A673 (cell line): ENCODE measurements around the gene KEL. TPM values are rescaled to one million over a fixed set of nuclear protein-coding genes. Genes with fewer than 3 reads are reported as not detected.

Experiments used
- BruUV-seq: library from RNA; stranded (reverse); fragments of 400-500 nt; replicated peaks from 2 replicates; lab custom pipeline; 2021; lab: Mats Ljungman, UMichigan
- CTCF ChIA-PET: fragments of 300-600 bp; sonication (Branson Sonifier 250); formaldehyde crosslinking; loops from one replicate; lab custom pipeline; 2022; ENCODE audit warnings: antibody characterized with exemption; lab: Charles Lee
- POLR2A ChIA-PET: fragments of 300-600 bp; sonication (Branson Sonifier 250); formaldehyde crosslinking; loops from one replicate; lab custom pipeline; 2022; ENCODE audit warnings: antibody characterized with exemption; ENCODE audit not compliant: low non-redundant PET; lab: Charles Lee
- DNase-seq: peaks from one replicate; pipeline ENCODE4 v3.0.0-alpha.2; 2015; ENCODE audit warnings: low spot score
- H3K27ac ChIP-seq: fragments of 200-600 bp; sonication (generic); 2 replicates; pipeline ENCODE4 v1.5.1; 2016; ENCODE audit warnings: mixed run types, low read depth, mild to moderate bottlenecking, mixed read lengths, antibody characterized with exemption, low read length; ENCODE audit not compliant: poor library complexity, severe bottlenecking
- H3K27me3 ChIP-seq: fragments of 200-600 bp; sonication (generic); replicated peaks from 2 replicates; pipeline ENCODE4 v1.6.1; 2017; ENCODE audit warnings: mixed run types, low read depth, mild to moderate bottlenecking, mixed read lengths, antibody characterized with exemption, low read length; ENCODE audit not compliant: insufficient read depth, poor library complexity
- H3K36me3 ChIP-seq: fragments of 200-600 bp; sonication (generic); 2 replicates; pipeline ENCODE4 v1.6.1; 2016; ENCODE audit warnings: mixed run types, mild to moderate bottlenecking, mixed read lengths, antibody characterized with exemption, low read length; ENCODE audit not compliant: insufficient read depth, poor library complexity, severe bottlenecking
- H3K4me1 ChIP-seq: fragments of 200-600 bp; sonication (generic); 2 replicates; pipeline ENCODE4 v1.6.1; 2017; ENCODE audit warnings: mixed run types, mild to moderate bottlenecking, mixed read lengths, antibody characterized with exemption, low read length; ENCODE audit not compliant: insufficient read depth, poor library complexity, severe bottlenecking
- H3K4me3 ChIP-seq: fragments of 200-600 bp; sonication (generic); 2 replicates; pipeline ENCODE4 v1.5.1; 2016; ENCODE audit warnings: low read depth, mixed run types, mild to moderate bottlenecking, mixed read lengths, low read length; ENCODE audit not compliant: poor library complexity, severe bottlenecking
- H3K9me3 ChIP-seq: fragments of 200-600 bp; sonication (generic); 2 replicates; pipeline ENCODE4 v1.6.1; 2016; ENCODE audit warnings: mixed run types, low read depth, mild to moderate bottlenecking, mixed read lengths, antibody characterized with exemption, low read length; ENCODE audit not compliant: poor library complexity, severe bottlenecking
- EZH2 ChIP-seq: fragments of 200-600 bp; sonication (generic); IDR thresholded peaks from 2 replicates; pipeline ENCODE4 v1.6.1; 2017; ENCODE audit warnings: borderline replicate concordance, low read depth, mild to moderate bottlenecking, mixed read lengths, antibody characterized with exemption, low read length; ENCODE audit not compliant: poor library complexity, severe bottlenecking
- intact Hi-C: fragments of 100-400 bp; cut with micrococcal nuclease; formaldehyde crosslinking; loops from one replicate; pipeline ENCODE4 v1.10.0; 2022; ENCODE audit not compliant: unreplicated experiment
- total RNA-seq: library from RNA; stranded (reverse); gene quantifications from 2 replicates; pipeline ENCODE4 v1.2.3, GENCODE V29; 2021
- TF ChIP-seq, protein P1 (sequence below): fragments of 300-800, 200-600 bp; sonication (generic); conservative IDR thresholded peaks from 2 replicates; pipeline ENCODE4 v1.5.1; 2017; ENCODE audit warnings: low read depth, mild to moderate bottlenecking, antibody characterized with exemption, low read length, moderate library complexity, mixed read lengths

The KEL gene
- total RNA-seq, 1 experiment from 2014 or later, result not detected

DNA sequence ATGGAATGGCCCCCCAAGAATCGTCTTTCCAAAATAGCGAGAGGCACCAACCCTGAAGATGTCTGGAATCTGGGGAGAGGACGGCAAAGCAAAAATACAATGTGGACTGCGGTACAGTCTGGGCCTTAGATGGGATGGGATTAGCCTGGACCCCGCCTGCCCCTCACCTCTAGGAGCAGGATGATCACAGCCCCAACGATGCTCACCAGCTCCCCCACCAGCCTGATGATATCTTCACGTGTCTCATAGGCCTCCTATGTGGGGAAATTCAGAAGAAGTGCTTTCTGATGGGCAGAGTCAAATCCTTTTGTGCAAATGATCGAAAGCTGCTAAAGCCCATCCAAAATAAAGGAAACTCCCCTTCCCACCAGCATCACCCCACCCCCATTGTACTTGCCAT lies 46.8 kb downstream of the KEL start:
- ChIA-PET CTCF (no interaction called here), POLR2A (no interaction called here)
- BruUV-seq, result no TSS peak
- intact Hi-C loops, result no loop called here
- DNase-seq, result no peak
- Histone ChIP-seq H3K4me1 (no peaks in the 10 kb centered on the region), H3K36me3 (no peaks in the 10 kb centered on the region), H3K27ac (no peak overlapping the region), H3K27me3 (peaks cover 47% of the 10 kb centered on the region), H3K4me3 (no peak overlapping the region), H3K9me3 (no peaks in the 10 kb centered on the region)
- TF ChIP-seq, protein P1, sequence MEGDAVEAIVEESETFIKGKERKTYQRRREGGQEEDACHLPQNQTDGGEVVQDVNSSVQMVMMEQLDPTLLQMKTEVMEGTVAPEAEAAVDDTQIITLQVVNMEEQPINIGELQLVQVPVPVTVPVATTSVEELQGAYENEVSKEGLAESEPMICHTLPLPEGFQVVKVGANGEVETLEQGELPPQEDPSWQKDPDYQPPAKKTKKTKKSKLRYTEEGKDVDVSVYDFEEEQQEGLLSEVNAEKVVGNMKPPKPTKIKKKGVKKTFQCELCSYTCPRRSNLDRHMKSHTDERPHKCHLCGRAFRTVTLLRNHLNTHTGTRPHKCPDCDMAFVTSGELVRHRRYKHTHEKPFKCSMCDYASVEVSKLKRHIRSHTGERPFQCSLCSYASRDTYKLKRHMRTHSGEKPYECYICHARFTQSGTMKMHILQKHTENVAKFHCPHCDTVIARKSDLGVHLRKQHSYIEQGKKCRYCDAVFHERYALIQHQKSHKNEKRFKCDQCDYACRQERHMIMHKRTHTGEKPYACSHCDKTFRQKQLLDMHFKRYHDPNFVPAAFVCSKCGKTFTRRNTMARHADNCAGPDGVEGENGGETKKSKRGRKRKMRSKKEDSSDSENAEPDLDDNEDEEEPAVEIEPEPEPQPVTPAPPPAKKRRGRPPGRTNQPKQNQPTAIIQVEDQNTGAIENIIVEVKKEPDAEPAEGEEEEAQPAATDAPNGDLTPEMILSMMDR, result no peak

DNA sequence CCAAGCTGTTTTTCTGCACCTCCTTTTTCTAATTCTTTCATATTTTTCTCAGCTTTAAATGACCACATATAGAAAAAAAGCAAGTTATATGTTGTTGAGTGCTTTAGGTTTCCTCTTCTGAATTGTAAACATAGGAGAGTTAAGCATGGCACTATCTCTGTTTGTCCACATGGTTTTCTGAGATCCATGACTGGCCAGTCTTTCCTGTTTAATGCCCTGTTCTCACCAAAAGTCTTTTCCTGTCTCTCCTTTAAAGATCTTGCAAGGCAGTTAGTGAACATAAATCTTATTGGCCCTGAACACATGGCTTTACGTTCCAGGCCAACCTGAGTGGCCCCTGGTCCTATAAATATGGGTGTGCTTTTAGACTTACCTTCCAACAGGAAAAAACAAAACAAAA lies 48.0 kb downstream of the KEL start:
- TF ChIP-seq EZH2, result no peak
- TF ChIP-seq, protein P1, result no peak
- no peaks in the 10 kb centered on the region for H3K36me3 ChIP-seq
- no TSS peak for BruUV-seq
- POLR2A ChIA-PET, result no interaction called here
- CTCF ChIA-PET, result no interaction called here
- DNase-seq, result no peak
- H3K9me3 ChIP-seq, result no peaks in the 10 kb centered on the region
- H3K27me3 ChIP-seq, result peaks cover 47% of the 10 kb centered on the region
- intact Hi-C loops, result no loop called here
- no peaks in the 10 kb centered on the region for H3K4me1 ChIP-seq
- H3K4me3 ChIP-seq, result no peak overlapping the region
- H3K27ac ChIP-seq, result no peak overlapping the region

DNA sequence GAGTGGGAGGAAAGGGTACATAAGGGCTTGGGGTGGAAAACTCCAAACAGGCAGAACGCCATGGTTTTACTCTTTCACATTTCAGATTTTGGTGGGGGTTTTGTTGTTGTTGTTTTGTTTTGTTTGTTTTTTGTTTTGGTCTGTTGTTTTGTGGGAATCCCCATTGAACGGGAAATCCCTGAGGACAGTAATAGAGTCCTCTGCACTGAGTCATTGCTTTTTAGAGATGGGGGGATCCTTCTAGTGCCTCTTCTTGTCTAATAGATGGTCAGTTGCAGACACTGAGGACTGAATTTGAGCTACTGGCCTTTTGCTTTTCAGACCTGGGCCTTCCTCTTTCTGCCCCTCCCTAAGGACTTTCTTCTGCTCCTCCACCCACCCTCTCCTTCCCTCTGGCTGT lies 48.6 kb downstream of the KEL start:
- Histone ChIP-seq H3K27ac (no peak overlapping the region), H3K36me3 (no peaks in the 10 kb centered on the region), H3K9me3 (no peaks in the 10 kb centered on the region), H3K4me1 (no peaks in the 10 kb centered on the region), H3K27me3 (peaks cover 45% of the 10 kb centered on the region), H3K4me3 (no peak overlapping the region)
- DNase-seq, result no peak
- no TSS peak for BruUV-seq
- intact Hi-C loops, result no loop called here
- POLR2A ChIA-PET, result no interaction called here
- CTCF ChIA-PET, result no interaction called here
- TF ChIP-seq EZH2, result no peak
- TF ChIP-seq, protein P1, result no peak
